Measurements from ENCODE around the gene BIRC6.

GRCh38 chr2:32417659-32418058 is 60.8 kb downstream of the BIRC6 start:
- TF ChIP-seq, protein P1, sequence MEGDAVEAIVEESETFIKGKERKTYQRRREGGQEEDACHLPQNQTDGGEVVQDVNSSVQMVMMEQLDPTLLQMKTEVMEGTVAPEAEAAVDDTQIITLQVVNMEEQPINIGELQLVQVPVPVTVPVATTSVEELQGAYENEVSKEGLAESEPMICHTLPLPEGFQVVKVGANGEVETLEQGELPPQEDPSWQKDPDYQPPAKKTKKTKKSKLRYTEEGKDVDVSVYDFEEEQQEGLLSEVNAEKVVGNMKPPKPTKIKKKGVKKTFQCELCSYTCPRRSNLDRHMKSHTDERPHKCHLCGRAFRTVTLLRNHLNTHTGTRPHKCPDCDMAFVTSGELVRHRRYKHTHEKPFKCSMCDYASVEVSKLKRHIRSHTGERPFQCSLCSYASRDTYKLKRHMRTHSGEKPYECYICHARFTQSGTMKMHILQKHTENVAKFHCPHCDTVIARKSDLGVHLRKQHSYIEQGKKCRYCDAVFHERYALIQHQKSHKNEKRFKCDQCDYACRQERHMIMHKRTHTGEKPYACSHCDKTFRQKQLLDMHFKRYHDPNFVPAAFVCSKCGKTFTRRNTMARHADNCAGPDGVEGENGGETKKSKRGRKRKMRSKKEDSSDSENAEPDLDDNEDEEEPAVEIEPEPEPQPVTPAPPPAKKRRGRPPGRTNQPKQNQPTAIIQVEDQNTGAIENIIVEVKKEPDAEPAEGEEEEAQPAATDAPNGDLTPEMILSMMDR (conservative IDR thresholded peaks at IDR 0.05): no peak
- no peak for TF ChIP-seq EZH2 (IDR thresholded peaks at IDR 0.05; ENCODE audit: low read depth)

Data from PC-9 (cell line).